ENCODE results near the gene MICALL2.
"Not testable (repeated sequence)": the region's sequence is repeated elsewhere in the genome, so short reads cannot be mapped to it uniquely, and the experiment has no call there.

DNA sequence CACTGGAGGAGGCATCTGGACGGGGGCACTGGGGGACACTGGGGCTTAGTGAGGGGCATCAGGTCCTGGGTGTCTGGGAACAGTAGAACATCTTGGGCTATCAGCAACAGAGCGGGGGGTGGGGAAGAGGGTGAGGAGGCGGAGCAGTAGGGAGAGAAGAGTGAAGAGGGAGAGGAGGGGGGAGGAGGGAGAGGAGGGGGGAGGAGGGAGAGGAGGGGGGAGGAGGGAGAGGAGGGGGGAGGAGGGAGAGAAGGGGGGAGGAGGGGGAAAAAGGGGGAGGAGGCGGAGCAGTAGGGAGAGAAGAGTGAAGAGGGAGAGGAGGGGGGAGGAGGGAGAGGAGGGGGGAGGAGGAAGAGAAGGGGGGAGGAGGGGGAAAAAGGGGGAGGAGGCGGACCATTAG is 13.2 kb downstream of the MICALL2 start:
- TF ChIP-seq POLR2AphosphoS5 (IDR thresholded peaks at IDR 0.05; ENCODE audit: borderline replicate concordance, low read depth, low read length); EZH2 (IDR thresholded peaks at IDR 0.05); FOXP2 (optimal IDR thresholded peaks at IDR 0.05; ENCODE audit: control extremely low read depth, extremely low read length, insufficient read depth): not testable (repeated sequence)

Measured in SK-N-MC (cell line).